ENCODE results near the gene CLEC18B. TPM values are rescaled to one million over a fixed set of nuclear protein-coding genes. Genes with fewer than 3 reads are reported as not detected.

The CLEC18B gene
- total RNA-seq, 1 donor from 2014 or later, result 4.9 TPM

DNA sequence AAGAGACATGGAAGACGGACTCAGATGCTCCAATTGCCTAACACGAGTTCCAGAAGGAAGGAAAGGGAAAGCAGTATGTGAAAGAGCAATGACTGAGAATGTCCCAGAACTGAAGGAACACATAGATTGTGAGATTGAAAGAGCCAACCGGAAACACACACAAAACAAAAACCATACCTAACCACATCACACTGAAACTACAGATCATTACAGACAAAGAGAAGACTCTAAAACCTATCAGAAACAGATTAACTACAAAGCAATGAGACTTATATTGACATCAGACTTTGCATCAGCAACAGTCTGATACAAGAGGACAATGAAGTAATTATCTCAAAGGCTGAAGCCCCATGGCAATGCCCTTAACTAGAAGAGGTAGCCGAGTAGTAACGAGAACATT, 45.6 kb upstream of the CLEC18B start:
- no peak overlapping the region for H3K4me3 Mint-ChIP-seq (ENCODE audit: unreplicated experiment)
- Histone ChIP-seq H3K4me2 (ENCODE audit: low read length) (no peak overlapping the region), H4K20me1 (ENCODE audit: insufficient read depth, low read length) (peaks cover 8% of the 10 kb centered on the region), H3K4me1 (ENCODE audit: insufficient read depth, low read length) (no peaks in the 10 kb centered on the region), H2AFZ (ENCODE audit: low read depth, low read length) (no peak overlapping the region), H3K27ac (ENCODE audit: low read depth, low read length) (no peak overlapping the region), H3K79me2 (ENCODE audit: insufficient read depth, low read length) (no peaks in the 10 kb centered on the region), H3K9me3 (ENCODE audit: insufficient read depth, low read depth, low read length) (no peaks in the 10 kb centered on the region), H3K36me3 (ENCODE audit: insufficient read depth, low read length) (peaks cover 72% of the 10 kb centered on the region), H3K4me3 (ENCODE audit: insufficient read depth, low read depth, low read length) (no peak overlapping the region), H3K27me3 (ENCODE audit: insufficient read depth, low read length) (no peaks in the 10 kb centered on the region), H3K9ac (ENCODE audit: low read length) (no peak overlapping the region)
- H3K36me3 Mint-ChIP-seq (ENCODE audit: low read depth, unreplicated experiment), result peaks cover 35% of the 10 kb centered on the region
- TF ChIP-seq EZH2 (IDR thresholded peaks at IDR 0.05; ENCODE audit: insufficient read depth, low read length), result no peak
- TF ChIP-seq, protein P1, sequence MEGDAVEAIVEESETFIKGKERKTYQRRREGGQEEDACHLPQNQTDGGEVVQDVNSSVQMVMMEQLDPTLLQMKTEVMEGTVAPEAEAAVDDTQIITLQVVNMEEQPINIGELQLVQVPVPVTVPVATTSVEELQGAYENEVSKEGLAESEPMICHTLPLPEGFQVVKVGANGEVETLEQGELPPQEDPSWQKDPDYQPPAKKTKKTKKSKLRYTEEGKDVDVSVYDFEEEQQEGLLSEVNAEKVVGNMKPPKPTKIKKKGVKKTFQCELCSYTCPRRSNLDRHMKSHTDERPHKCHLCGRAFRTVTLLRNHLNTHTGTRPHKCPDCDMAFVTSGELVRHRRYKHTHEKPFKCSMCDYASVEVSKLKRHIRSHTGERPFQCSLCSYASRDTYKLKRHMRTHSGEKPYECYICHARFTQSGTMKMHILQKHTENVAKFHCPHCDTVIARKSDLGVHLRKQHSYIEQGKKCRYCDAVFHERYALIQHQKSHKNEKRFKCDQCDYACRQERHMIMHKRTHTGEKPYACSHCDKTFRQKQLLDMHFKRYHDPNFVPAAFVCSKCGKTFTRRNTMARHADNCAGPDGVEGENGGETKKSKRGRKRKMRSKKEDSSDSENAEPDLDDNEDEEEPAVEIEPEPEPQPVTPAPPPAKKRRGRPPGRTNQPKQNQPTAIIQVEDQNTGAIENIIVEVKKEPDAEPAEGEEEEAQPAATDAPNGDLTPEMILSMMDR (IDR thresholded peaks at IDR 0.05; ENCODE audit: insufficient read depth, low read depth, low read length), result no peak
- FAIRE-seq, result no peak
- peaks cover 2% of the 10 kb centered on the region for H3K4me1 Mint-ChIP-seq (ENCODE audit: low read depth, unreplicated experiment)
- no peak overlapping the region for H3K27ac Mint-ChIP-seq (ENCODE audit: unreplicated experiment)
- DNase-seq (ENCODE audit: low read depth), result no peak
- H3K9me3 Mint-ChIP-seq (ENCODE audit: unreplicated experiment), result no peaks in the 10 kb centered on the region
- H3K27me3 Mint-ChIP-seq (ENCODE audit: low read depth, unreplicated experiment), result no peaks in the 10 kb centered on the region

DNA sequence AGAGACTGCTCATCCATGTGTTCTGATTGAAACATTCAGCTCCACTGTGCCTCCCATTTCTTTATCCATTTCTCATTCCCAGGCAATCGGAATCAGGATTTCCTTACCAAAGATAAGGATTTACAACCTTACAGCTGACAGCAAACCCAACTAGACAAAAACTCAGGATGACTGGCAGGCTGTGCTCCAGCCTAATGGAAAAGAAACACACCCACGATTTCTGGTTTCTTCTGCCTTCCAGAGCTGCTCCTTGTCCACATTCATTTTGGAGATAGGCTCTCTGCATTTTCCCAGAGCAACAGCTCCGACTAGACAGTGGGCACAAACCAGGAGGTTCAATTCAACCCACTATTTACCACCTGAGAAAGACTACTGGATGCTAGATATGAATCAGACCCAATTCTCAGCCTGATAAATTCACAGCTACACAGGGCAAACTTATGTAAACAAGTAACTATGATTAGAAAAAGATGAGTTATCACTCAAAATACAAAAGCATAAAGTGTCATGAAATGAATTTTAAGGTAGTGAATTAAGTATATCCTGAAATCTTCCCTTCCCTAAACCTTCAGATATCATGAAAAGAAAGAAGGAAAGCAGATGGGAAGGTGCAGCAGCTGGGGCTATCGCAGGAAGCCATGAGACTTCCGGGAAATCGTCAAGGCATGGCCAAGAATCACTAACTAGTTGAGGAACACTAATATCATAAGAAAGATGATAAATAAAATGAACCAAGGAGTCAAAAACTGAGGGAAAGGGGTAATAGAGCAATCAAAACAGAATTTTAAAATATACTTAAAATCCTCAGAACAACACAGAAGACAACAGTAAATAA, 44.8 kb upstream of the CLEC18B start:
- Mint-ChIP-seq H3K36me3 (ENCODE audit: low read depth, unreplicated experiment) (peaks cover 36% of the 10 kb centered on the region), H3K27me3 (ENCODE audit: low read depth, unreplicated experiment) (no peaks in the 10 kb centered on the region), H3K27ac (ENCODE audit: unreplicated experiment) (no peak overlapping the region), H3K4me1 (ENCODE audit: low read depth, unreplicated experiment) (peaks cover 2% of the 10 kb centered on the region), H3K9me3 (ENCODE audit: unreplicated experiment) (no peaks in the 10 kb centered on the region), H3K4me3 (ENCODE audit: unreplicated experiment) (no peak overlapping the region)
- H3K9ac ChIP-seq (ENCODE audit: low read length), result no peak overlapping the region
- H4K20me1 ChIP-seq (ENCODE audit: insufficient read depth, low read length), result peaks cover 8% of the 10 kb centered on the region
- no peaks in the 10 kb centered on the region for H3K27me3 ChIP-seq (ENCODE audit: insufficient read depth, low read length)
- TF ChIP-seq, protein P1 (IDR thresholded peaks at IDR 0.05; ENCODE audit: insufficient read depth, low read depth, low read length), result no peak
- no peak for TF ChIP-seq EZH2 (IDR thresholded peaks at IDR 0.05; ENCODE audit: insufficient read depth, low read length)
- H3K4me3 ChIP-seq (ENCODE audit: insufficient read depth, low read depth, low read length), result no peak overlapping the region
- peaks cover 69% of the 10 kb centered on the region for H3K36me3 ChIP-seq (ENCODE audit: insufficient read depth, low read length)
- no peak overlapping the region for H2AFZ ChIP-seq (ENCODE audit: low read depth, low read length)
- no peaks in the 10 kb centered on the region for H3K79me2 ChIP-seq (ENCODE audit: insufficient read depth, low read length)
- no peak overlapping the region for H3K4me2 ChIP-seq (ENCODE audit: low read length)
- no peaks in the 10 kb centered on the region for H3K9me3 ChIP-seq (ENCODE audit: insufficient read depth, low read depth, low read length)
- DNase-seq (ENCODE audit: low read depth) (no peak), FAIRE-seq (no peak)
- no peak overlapping the region for H3K27ac ChIP-seq (ENCODE audit: low read depth, low read length)
- H3K4me1 ChIP-seq (ENCODE audit: insufficient read depth, low read length), result no peaks in the 10 kb centered on the region

DNA sequence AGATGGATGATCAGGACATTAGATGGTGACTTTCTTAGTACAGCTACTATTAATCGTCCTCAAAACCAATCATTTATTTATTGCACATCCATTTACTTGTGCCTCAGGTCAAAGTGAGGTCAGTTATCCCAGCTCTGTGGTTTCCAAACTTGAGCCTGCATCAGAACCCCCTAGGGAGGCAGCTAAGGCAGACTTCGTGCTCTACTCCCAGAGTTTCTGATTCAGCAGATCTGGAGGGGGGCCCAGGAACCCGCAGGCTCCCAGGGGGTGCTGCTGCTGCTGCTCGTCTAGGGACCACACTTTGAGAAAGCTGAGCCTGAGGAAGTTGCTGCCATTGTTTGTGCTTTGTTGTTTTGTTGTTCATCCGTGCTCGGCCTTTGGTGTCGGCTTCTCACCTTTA, 44.0 kb upstream of the CLEC18B start:
- no peaks in the 10 kb centered on the region for H3K79me2 ChIP-seq (ENCODE audit: insufficient read depth, low read length)

More for the DNA sequence above, 44.0 kb upstream of the CLEC18B start:
- Mint-ChIP-seq H3K27ac (ENCODE audit: unreplicated experiment) (no peak overlapping the region), H3K4me3 (ENCODE audit: unreplicated experiment) (no peak overlapping the region), H3K9me3 (ENCODE audit: unreplicated experiment) (no peaks in the 10 kb centered on the region), H3K36me3 (ENCODE audit: low read depth, unreplicated experiment) (peaks cover 40% of the 10 kb centered on the region), H3K4me1 (ENCODE audit: low read depth, unreplicated experiment) (peaks cover 2% of the 10 kb centered on the region), H3K27me3 (ENCODE audit: low read depth, unreplicated experiment) (no peaks in the 10 kb centered on the region)
- Histone ChIP-seq H3K9ac (ENCODE audit: low read length) (no peak overlapping the region), H2AFZ (ENCODE audit: low read depth, low read length) (no peak overlapping the region), H4K20me1 (ENCODE audit: insufficient read depth, low read length) (peaks cover 8% of the 10 kb centered on the region), H3K27ac (ENCODE audit: low read depth, low read length) (no peak overlapping the region), H3K4me1 (ENCODE audit: insufficient read depth, low read length) (no peaks in the 10 kb centered on the region), H3K4me3 (ENCODE audit: insufficient read depth, low read depth, low read length) (no peak overlapping the region), H3K27me3 (ENCODE audit: insufficient read depth, low read length) (no peaks in the 10 kb centered on the region), H3K4me2 (ENCODE audit: low read length) (no peak overlapping the region), H3K36me3 (ENCODE audit: insufficient read depth, low read length) (peaks cover 73% of the 10 kb centered on the region), H3K9me3 (ENCODE audit: insufficient read depth, low read depth, low read length) (no peaks in the 10 kb centered on the region)
- TF ChIP-seq, protein P1 (IDR thresholded peaks at IDR 0.05; ENCODE audit: insufficient read depth, low read depth, low read length), result no peak
- no peak for DNase-seq (ENCODE audit: low read depth)
- FAIRE-seq, result no peak

Measured in astrocyte (in vitro differentiated cells and primary cell).